NCI-H526 treated with DMSO at 0.1 percent for 48 hours (cell line): ENCODE results near the gene ATG10.
A peak's percentile ranks its signal among the peaks of the same experiment; 100 is the strongest.
"Not testable (repeated sequence)": the region's sequence is repeated elsewhere in the genome, so short reads cannot be mapped to it uniquely, and the experiment has no call there.

Source experiments
- DNase-seq: peaks from one replicate; lab custom pipeline; 2025; lab: John Stamatoyannopoulos, UW

Gene ATG10

DNA sequence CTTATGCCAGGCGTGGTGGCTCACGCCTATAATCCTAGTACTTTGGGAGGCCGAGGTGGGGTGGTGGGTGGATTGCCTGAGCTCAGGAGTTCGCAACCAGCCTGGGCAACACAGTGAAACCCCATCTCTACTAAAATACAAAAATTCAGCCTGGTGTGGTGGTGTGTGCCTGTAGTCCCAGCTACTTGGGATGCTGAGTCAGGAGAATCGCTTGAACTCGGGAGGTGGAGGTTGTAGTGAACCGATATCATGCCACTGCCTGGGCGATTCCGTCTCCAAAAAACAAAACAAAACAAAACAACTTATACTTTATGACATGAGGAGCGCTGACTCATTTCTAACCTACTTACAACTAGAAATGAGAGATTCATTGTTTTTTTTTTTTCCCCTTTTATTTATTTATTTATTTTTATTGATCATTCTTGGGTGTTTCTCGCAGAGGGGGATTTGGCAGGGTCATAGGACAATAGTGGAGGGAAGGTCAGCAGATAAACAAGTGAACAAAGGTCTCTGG lies 10.4 kb downstream of the ATG10 start:
- not testable (repeated sequence) for DNase-seq

- not testable (repeated sequence) for DNase-seq
Measured at GRCh38 chr5:81983148-81983547, 11.3 kb downstream of the ATG10 start.

DNA sequence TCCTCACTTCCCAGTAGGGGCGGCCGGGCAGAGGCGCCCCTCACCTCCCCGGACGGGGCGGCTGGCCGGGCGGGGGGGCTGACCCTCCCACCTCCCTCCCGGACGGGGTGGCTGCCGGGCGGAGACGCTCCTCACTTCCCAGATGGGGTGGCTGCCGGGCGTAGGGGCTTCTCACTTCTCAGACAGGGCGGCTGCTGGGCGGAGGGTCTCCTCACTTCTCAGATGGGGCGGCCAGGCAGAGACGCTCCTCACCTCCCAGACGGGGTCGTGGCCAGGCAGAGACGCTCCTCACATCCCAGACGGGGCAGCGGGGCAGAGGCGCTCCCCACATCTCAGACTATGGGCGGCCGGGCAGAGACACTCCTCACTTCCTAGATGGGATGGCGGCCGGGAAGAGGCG lies 11.7 kb downstream of the ATG10 start:
- not testable (repeated sequence) for DNase-seq

GRCh38 chr5:81986126-81986525 lies 14.3 kb downstream of the ATG10 start:
- DNase-seq, result no peak

DNA sequence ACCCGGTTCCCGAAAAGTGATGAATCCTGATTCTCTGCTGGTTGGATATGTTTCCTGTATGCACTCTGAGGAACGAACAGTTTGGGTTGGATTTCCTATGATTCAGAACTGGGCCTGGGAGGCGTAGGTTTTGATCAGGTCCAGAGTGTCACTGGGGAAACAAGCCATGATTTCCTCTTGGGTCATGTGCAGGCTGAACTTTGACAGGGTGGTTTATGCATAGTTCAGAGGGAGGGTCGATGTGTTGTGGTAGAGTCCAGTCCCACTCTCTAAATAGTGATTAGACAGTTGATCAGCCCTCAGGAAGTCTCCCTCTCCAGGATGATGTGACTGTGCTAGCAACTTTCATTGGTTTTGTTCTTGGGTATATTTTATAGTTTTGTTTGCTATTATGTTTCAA lies 17.4 kb downstream of the ATG10 start:
- no peak for DNase-seq

DNA sequence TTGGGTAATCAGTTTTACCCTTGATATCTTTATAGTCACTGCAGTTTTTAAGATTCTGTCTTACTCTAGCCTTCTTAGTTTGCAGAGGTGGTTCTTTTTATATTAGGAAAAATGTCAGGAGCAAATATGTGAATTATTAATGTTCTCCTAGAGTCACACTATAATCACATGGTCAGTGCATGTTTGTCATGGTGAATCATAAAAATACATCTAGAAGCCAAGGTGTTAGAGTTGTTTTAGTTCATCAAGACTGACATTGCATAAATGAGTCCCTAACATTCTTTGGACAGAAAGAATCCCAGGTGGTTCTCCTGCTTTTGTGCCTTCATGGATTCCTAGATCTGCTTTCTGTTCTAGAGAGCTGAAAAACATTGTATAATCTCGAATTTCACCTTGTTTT lies 22.9 kb downstream of the ATG10 start:
- no peak for DNase-seq

DNA sequence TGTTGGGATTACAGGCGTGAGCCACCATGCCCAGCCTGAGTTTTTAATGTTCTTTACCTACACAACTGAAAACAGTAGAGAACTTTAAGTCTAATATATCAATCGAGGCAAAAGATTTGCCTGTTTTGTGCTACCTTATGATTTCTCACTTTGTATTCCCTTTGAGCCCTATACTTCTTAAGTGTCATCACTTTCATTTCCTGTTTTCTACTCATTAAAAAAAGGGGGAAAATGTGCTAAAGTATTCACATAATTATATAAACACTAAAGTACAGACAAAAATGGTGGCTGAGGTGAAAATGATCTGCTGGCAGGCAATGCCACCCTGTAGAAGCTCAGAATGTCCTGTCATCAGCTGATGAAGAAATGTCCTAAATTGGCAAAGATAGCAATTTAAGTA lies 23.6 kb downstream of the ATG10 start:
- DNase-seq, result no peak

DNA sequence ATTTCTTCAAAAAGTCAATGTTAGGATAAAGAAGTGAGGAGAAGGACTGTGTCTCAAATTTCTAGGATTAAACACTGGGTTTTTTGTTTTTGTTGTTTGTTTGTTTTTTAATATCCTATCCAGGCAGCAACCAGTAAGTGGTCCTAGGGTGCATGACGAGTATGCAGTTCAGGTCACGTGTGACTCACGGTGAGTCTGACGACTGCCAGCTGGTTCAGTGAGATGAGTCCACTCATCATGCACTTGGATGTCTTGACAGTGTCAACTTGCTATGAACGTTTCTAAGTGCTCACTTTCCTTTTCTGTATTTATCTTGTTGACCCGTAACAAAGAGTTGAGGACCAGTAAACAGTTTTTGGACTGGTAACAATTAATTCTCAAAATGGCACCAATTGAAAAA lies 32.7 kb downstream of the ATG10 start:
- no peak for DNase-seq

DNA sequence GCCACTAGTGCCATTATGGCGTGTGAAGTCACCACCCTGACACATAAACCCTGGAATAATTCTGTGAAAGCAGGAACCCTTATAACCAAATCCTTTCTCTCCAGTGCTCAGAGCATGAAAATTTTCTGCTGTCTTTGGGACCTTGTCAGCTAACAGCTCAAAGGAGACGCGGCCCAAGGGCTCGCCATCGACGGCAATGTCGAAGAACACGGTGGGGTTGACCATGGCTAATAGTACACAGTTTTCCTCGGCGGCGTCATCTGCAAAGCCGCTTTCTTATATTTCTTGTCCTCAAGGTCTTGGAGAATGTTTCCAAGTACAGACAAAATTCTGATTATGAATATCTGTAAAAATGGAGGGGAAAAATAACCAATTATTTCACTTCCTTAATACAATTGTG lies 38.0 kb downstream of the ATG10 start:
- DNase-seq, result not testable (repeated sequence)

DNA sequence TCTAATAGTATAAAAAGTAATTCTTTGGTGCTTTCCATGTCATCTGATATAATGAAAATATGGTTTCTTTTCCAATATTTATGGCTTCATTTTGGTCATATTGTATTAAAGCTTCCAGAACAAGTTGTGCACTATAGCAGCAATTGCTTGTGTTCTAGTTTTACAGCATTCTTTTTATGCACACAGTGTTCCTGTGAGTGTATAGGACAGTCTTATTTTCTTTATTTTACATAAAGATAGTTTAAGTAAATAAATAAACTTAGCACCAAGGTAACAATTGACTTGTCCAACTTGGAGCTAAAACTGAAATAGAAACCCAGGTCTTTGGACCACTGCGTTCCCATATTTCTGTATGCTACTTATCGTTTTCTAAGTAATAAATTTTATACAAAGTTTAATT lies 38.9 kb downstream of the ATG10 start:
- no peak for DNase-seq

DNA sequence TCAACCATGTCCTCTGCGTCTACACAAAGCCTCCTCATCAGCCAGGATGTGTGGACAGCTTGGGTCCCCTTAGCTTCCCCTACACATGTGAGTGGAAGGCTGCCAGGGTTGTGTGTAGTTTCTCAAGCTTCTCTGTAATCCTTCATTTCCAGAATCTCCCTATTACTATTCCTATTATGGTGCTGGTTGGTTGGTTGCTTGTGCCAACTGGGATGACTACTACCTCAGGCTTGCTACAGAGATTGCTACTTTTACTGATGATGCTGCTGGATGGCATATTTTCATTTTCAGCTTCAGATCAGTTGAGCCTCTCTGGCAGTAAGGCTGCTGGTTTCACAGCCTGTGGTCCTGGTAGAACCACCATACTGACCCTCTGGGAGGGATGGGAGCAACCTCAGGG lies 39.9 kb downstream of the ATG10 start:
- no peak for DNase-seq

DNA sequence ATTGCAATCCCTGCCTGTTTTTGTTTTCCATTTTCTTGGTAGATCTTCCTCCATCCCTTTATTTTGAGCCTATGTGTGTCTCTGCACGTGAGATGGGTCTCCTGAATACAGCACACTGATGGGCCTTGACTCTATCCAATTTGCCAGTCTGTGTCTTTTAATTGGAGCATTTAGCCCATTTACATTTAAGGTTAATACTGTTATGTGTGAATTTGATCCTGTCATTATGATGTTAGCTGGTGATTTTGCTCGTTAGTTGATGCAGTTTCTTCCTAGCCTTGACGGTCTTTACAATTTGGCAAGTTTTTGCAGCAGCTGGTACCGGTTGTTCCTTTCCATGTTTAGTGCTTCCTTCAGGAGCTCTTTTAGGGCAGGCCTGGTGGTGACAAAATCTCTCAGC lies 42.8 kb downstream of the ATG10 start:
- not testable (repeated sequence) for DNase-seq

DNA sequence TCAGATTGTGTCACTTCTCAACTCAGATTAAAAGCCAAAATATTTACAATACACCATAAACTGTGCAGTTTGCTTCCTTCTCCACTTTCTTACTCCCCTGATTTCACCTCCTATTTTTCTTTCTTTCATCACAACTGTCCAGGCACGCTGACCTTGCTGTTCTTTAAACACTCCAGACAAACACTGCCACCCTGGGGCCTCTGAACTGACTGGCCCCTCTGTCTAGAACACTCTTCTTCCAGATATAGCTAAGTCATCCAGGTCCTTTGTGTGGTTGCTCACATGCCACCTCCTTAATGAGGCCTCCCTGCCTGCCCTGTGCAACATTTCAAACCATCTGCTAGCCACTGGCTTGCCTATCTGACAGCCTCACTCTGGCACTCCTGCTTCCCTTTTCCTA lies 46.6 kb downstream of the ATG10 start:
- DNase-seq, result no peak

GRCh38 chr5:82019342-82020138 lies 47.7 kb downstream of the ATG10 start:
- no peak for DNase-seq

DNA sequence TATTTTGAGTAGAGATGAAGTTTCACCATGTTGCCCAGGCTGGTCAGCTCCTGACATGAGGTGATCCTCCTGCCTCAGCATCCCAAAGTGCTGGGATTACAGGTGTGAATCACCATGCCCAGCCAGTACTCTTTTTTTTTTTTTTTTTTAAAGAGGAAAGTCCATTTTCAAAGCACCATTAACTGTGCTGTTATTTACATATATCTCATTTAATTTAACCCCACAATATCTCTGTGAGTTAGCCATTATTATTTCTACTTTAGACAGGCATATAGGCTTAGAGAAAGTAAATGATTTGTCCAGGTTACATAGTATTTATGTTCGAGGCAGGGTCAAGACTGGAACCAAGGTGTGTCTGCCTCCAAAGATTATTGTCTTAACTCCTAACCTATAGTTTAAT lies 50.7 kb downstream of the ATG10 start:
- DNase-seq, result no peak

GRCh38 chr5:82023644-82024043 lies 51.8 kb downstream of the ATG10 start:
- DNase-seq, result no peak

DNA sequence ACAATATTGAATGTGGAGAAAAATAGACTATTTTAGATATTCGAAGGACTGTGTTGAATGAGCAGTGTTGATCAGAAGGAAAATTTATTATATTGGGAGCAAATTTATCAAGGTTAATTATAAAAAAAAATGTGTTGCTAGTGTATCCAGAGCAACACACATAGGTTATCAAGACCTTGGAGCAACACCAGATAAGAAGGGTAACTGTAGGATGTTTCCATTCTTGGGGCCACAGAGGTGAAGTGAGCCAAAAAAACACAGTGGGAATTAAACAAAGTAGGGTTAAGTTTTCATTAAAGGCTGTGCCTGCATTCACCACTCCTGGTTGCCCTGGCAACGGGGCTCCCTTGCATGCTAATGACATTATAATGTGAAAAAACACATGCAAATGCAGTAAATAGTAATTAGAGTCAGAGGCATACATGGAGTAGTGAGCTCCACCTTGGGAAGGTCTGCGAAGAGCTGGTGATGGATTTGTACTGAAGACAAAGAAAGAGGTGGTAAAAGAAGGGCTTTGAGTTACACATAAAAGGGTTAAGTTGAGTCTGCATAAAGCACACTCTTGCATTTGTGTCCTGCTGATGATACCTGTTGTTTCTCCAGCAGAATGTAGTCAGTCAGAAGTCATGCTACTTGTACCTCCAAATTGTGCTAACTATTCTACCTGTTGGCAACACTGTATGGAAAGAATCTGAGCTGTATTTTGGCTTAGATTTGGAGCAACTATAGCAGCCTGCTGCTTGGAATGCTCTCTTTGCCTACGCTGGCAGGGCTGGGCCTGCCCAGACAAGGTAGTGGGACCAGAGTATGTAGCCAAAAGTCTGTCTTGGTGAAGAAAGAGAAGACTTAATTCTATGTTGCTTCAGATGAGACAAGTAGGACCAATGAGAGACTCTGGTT lies 59.6 kb downstream of the ATG10 start:
- DNase-seq, result peak; percentile 72

DNA sequence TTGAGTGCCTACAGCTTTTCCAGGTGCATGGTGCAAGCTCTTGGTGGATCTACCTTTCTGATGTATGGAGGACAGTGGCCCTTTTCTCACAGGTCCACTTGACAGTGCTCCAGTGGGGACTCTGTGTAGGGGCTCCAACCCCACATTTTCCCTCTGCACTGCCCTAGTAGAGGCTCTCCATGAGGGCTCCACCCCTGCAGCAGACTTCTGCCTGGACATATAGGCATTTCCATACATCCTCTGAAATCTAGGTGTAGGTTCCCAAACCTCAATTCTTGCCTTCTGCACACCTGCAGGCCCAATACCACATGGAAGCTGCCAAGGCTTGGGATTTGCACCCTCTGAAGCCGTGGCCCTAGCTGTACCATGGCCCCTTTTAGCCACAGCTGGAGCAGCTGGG lies 71.1 kb downstream of the ATG10 start:
- DNase-seq, result not testable (repeated sequence)

- no peak for DNase-seq
Measured at GRCh38 chr5:82044010-82044409, 72.2 kb downstream of the ATG10 start.

GRCh38 chr5:82045554-82046275 lies 73.9 kb downstream of the ATG10 start:
- DNase-seq, result no peak

GRCh38 chr5:82046276-82046647 lies 74.4 kb downstream of the ATG10 start:
- no peak for DNase-seq

- no peak for DNase-seq
Measured at GRCh38 chr5:82050955-82051354, 79.1 kb downstream of the ATG10 start.
